Fibroblast of skin of abdomen (primary cell): ENCODE data around the gene ZNF519.
"Not testable (repeated sequence)": the region's sequence is repeated elsewhere in the genome, so short reads cannot be mapped to it uniquely, and the experiment has no call there.

Source experiments
- DNase-seq: peaks from one replicate; pipeline ENCODE4 v3.0.0-alpha.2; 2013

ZNF519 gene

DNA sequence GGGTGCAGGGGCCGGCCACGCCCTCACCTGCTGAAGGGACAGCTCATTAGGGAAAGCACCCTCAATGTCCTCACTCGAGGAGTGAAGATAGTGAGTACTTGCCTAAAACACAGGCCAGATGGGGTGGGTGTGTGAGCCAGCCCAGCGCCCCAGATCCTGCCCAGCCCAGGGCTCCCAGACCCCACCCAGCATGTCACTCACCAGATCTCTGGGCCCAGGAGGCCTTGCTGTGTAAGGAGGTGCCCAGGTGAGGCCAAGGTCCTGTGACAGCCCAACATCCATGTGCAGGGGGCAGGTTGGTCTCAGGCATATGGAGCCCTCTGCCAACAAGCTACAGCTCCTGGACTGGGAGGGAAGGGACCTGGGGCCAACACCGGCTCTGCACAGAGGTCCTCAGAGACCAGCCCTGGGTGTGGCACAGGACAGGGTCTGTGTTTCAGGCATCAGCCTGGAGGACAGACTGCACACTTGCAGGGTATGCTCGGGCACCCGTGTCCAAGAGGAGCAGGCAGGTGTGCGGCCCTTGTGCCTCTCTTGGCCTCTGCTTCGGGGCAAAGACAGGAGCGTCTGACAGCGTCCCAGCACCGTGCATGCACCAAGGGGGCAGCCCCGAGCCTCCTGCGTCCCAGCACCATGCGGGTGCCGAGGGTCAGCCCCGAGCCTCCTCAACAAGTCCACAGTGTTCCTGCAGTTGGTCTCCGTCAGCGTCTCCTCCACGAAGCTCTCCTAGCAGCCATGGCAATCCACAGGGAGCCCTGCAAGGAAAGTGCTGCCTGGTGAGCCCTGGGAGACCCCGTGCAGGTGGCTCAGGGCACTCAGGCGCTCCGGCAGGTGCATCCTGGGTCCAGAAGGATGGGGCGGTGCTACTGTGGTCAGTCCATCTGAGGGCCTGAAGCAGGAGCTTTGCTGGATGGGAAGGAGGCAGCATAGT is 16.0 kb upstream of the ZNF519 start:
- DNase-seq = not testable (repeated sequence)

DNA sequence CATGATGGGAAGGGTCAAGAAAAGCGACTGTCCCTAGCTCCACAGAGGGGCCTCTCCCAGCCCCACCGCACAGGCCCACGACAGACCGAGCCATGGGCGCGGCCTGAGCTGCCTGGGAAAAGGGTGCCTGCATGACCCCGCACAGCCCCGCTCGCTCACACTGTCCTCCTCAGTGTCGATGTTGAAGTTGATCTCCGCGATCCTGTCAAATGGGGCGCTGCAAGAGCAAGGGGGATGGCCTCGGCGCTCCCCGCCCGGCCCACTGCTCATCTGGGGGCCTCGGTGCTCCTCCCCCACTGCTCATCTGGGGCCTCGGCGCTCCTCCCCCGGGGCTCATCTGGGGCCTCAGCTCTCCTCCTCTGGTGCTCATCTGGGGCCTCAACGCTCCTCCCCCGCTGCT is 14.5 kb upstream of the ZNF519 start:
- not testable (repeated sequence) for DNase-seq

DNA sequence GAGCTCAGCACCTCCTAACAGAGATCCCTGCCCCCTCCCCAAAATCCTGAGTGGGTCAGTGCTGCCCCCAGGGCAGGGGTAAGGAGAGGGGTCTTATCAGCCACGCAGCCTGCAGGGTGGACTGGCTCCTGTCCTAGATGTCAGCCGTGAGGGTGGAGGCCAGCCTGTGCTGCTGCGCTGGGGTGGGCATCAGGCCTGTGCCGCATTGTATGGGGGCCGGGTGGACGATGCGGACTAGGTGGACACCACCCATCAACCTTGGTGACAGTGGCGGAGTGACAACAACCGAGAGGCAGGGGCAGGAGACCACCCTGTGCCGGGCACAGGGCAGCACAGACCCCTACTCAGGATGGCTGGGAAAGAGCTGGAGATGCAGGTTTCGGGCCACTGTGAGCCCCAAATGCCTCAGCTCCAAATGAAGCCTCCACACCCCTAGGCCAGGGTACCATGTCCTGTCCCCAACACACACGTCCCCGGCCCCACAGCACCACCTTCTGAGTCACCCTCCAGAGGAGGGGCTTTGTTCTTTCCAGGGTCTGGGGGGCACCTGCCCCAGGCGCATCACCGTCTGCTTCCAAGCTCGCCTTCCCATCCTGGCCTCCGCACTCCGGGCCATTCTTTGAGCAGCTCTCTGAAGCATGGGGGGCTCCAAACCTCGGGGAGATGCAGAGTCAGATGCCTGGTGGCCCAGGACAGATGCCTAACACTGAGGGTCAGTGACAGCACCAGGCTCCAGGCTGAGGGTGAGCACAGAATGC is 13.5 kb upstream of the ZNF519 start:
- DNase-seq = not testable (repeated sequence)

DNA sequence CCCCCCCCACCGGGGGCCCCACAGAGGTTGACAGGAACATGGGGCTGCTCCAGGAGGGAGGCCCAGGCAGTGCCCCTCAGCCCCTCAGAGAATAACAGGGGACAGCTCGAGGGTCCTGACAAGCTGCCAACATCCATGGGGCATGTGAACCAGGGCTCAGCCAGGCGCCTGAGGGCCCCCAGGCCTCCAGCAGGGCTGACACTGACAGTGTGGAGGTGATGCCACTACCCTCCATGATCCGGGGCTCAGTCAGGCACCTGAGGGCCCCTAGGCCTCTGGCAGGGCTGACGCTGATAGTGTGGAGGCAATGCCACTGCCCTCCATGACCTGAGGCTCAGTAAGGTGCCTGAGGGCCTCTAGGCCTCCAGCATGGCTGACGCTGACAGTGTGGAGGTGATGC is 12.8 kb upstream of the ZNF519 start:
- not testable (repeated sequence) for DNase-seq

DNA sequence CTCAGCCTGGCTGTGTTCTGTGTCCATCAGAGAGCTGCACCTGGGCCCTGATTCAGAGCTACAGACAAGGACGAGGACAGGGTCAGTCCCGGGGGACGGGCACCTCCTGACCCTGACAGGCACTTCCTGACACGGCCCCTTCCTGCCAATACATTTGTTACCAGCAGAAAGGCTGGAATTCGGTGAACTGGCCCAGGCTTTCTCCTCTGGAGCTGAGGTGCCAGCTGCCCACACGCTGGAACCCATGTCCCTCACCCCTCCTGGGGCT is 12.3 kb upstream of the ZNF519 start:
- DNase-seq = no peak

DNA sequence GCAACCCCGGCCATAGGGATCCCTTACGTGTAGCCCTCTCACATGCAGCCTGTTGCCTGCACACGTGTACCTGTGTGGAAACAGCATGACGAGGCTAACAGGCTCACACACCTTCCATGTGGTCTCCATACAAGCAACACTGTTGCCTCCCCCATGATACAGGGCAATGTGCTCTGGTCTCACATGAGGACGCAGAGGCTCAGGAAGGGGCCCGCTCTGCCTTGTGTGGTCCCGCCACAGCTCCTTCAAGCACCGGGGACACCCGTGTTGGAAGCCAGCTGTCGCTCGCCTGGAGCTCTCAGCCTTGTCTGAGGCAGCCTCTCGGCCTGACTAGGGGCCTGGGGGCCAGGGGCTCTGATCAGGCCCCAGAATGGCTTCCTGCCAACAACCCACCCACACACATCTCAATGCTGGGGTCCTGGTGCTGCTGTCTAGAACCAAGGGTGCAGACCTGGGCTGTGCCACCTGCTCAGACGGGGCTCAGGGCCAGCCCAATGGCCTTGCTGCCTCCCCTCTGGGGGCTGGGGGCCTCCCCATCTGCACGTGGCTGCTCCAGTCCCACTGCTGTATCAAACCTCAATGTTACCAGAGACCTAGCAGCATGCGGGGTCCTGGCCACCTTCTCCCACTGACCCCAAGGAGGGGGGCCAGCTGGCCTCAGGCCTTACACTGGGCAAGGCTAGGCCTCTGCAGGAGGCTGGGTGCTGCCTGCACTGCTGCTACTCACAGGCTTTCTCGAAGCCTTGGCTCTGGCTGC is 11.8 kb upstream of the ZNF519 start:
- DNase-seq = not testable (repeated sequence)

DNA sequence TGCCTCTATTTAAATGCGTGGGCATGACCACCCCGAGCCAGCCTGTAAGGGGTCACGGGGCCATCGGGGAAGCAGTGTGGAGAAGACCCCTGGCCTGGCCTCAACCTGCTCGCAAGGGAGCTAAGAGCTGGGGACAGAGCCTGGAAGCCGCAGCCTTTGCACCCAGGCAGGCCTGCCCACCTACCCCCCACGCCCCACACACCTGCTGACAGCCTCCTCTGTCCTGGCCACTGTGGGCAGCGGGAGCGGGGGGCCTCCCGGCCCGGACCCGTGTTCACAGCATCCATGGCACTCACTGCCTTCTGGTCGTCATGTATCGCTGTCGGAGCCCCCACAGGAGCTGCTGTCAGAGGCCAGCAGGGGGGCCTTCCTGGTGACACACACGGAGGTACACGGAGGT is 11.2 kb upstream of the ZNF519 start:
- not testable (repeated sequence) for DNase-seq

DNA sequence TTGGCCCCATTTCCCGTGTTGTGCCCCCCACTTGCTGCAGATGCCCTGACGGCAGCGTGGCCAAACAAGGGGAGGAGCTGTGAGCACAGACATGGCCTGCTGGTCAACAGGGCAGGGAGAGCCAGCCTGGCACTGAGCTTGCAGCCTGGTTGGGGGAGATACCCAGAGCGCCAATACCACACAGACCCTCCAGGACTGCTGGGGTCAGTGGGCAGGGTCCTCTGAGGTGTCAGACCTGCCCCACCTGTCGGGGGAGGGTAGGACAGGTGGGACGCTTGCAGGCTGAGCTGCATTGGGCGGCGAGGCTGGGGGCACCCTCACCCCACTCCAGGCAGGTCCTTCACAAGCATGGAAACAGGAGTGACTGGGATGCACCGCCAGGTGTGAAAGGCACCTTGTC is 9.9 kb upstream of the ZNF519 start:
- not testable (repeated sequence) for DNase-seq

DNA sequence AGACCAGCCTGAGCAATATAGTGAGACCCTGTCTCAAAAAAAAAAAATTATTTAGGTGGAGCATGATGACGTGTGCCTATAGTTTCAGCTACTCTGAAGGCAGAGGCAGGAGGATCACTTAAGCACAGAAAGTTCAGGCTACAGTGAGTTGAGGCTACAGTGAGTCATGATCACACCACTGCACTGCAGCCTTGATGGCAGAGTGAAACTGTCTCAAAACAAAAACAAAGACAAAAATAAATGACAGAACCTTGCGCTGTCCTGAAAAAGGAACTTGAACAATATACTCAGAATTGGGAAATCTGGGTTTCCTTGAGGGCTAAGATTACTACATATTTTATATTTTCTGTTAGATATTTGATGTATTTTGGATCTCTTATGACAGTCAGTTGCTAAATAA is 7.3 kb upstream of the ZNF519 start:
- not testable (repeated sequence) for DNase-seq

DNA sequence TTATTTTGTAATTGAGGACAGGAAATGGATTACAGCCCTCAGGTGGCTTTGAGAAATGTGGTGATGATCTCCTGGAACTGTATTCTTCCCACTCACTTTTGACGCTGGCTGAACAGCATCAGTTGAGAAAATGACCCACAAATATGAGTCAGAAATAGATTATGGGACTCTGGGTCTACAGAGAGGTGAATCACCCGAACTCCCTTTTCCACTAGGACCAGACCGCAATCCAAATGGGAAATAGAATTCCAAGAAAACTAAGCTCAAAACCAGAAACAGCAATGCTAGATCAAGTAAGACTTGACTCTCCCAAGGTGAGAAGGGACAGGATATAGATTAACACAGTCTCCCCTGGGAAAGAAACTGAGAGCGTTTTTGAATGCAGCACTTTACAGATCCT is 5.7 kb upstream of the ZNF519 start:
- DNase-seq = not testable (repeated sequence)

DNA sequence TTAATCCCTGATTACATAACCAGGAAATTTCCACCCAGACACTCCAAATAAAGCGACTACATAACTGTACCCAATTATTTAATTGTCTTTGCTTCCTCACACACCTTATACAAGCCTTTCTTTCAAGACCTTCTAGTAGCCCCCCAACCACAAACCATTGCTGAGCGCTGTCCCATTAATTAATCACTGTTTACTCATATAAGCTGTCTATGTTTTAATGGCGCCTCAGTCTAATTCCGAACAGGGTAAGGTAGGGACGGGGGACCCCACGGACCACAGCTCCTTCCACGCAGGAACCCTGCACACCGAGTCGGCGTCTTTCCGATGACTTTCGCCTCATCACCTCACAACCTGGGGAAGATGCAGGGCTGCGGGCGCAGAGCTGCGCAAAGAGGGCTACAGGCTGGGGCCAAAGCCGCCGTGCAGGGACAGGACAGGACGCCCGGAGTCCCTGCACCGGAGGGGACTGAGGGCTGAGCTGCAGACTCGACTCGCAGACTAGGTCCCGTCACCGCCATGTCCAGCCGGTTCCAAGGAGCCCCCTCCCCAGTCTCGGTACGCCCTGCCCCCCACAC is 452 bp downstream of the ZNF519 start:
- not testable (repeated sequence) for DNase-seq

DNA sequence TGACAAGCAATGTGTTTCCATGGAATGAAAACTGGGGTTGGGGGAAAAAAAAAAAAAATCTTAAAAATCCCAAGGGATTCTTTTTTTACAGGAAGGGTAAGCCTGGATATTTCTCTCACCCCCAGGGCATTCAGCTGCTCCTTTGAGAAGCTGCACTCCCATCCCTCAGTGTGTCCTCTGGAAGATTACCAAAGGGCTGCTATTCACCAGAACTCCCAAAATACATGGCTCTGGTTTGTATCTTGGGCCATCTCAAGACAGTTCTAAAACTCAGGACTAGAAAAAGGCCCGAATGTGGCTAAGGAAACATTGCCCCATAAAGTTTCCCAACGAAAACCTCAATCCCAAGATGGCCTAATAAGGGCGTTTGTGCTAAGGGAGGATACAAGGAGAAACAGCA is 1.4 kb downstream of the ZNF519 start:
- not testable (repeated sequence) for DNase-seq

DNA sequence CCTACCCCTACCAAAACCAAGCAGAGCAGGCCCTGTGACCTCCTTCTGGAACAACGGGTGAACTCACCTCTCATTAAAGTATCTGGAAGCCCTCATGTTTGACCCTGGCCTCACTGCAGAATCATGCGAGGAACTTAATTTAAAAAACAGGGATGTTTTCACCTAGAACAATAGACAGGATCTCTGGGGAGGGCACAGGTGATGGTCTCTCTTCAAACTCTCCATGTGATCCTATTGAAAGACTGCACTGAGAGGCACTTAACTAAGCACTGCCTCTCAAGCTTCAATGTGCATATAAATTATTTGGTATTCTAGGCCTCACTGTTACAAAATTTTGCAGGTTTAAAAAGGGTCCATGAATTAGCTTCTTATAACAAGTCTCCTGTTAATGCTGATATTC is 7.5 kb downstream of the ZNF519 start:
- no peak for DNase-seq

DNA sequence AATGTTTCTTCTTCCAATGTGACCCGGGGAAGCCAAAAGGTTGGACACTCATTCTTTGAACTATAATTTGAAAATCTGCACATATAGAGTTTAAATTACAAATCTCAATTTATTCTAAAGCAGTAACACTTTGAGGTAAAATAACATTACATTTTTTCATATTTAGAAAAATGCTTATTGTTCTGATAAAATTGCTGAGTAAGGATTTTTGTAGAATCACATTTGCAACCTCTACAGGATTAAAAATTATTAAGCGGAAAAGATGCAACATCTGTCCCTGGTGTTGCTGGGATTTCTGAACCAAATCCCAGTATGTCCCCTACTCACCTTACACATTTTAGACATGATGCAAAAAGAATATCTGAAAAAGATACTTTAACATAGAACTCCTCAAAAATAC is 10.1 kb downstream of the ZNF519 start:
- DNase-seq = no peak

DNA sequence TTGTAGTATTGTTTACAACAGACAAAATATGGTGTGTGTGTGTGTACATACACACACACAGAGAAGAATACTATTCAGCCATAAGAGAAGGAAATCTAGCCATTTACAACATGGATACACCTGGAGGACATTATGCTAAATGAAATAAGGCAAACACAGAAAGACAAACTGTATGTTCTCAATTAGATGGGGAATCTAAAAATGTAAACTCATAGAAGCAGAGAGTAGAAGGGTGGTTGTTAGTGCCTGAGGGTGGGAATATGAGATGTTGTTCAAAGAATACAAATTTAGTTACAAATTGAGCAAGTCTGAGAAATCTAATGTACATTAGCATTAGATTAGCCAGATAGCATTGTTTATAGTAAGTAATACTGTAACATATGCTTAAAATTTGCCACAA is 11.3 kb downstream of the ZNF519 start:
- DNase-seq = no peak

DNA sequence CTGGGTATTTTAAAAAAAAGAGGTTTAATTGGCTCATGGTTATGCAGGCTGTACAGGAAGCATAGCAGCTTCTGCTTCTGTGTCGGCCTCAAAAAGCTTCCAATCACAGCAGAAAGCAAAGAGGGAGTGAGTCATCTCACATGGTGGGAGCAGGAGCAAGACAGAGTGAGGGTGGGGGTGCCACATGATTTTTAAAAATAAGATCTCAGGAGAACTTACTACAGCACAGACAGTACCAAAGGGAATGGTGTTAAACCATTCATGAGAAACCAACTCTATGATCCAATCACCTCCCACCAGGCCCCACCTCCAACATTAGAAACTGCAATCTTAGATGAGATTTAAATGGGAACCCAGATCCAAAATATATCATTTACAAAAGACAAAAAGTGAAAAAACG is 14.6 kb downstream of the ZNF519 start:
- no peak for DNase-seq

DNA sequence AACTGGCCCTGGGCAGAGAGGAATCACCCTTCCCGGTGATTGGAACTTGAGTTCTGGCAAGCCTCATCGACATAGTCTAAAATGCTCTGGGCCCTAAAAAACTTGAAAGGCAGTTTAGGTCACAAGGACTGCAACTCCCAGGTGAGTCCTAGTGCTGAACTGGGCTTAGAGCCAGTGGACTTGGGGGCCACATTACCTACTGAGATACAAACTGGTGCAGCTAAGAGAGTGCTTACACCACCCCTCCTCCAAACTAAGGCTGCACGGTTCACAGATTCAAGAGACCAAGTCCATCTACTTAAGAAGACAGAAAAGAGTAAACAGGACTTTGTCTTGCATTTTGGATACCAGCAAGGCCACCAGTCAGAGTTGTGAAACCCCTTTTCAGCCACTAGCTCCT is 25.3 kb downstream of the ZNF519 start:
- no peak for DNase-seq

DNA sequence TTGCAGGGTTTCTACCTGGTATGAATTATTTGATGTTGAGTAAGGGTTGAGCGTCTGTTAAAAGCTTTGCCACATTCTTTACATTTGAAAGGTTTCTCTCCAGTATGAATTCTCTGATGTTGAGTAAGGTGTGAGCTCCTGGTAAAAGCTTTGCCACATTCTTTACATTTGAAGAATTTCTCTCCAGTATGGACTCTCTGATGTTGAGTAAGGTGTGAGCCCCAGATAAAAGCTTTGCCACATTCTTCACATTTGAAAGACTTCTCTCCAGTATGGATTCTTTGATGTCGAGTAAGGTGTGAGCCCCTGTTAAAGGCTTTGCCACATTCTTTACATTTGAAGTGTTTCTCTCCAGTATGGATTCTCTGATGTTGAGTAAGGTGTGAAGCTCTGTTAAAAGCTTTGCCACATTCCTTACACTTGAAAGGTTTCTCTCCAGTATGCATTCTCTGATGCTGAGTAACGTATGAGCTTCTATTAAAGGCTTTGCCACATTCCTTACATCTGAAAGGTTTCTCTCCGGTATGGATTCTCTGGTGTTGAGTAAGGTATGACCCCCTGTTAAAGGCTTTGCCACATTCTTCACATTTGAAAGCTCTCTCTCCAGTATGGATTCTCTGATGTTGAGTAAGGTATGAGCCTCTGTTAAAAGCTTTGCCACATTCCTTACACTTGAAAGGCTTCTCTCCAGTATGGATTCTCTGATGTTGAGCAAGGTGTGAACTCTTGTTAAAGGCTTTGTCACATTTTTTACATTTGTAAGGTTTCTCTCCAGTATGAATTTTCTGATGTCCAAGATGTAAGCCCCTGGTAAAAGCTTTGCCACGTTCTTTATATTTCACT is 27.1 kb downstream of the ZNF519 start:
- DNase-seq = no peak

DNA sequence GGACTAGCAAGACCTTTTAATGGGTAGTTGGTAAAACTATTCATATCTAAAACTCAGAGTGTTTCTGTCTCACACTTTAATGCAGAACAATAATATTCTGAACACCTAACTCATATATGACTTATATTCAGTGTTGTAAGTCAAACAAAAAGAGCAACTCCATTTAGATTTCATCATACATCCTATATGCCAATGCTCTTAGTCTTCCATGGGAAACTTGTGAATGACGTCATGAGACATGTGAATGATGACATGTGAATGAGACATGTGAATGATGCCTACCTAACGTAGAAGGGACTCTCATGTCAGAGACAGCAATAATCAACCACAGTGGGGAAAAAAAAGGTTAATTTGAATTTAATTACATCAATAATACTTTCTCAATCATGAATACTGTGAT is 28.0 kb downstream of the ZNF519 start:
- no peak for DNase-seq

DNA sequence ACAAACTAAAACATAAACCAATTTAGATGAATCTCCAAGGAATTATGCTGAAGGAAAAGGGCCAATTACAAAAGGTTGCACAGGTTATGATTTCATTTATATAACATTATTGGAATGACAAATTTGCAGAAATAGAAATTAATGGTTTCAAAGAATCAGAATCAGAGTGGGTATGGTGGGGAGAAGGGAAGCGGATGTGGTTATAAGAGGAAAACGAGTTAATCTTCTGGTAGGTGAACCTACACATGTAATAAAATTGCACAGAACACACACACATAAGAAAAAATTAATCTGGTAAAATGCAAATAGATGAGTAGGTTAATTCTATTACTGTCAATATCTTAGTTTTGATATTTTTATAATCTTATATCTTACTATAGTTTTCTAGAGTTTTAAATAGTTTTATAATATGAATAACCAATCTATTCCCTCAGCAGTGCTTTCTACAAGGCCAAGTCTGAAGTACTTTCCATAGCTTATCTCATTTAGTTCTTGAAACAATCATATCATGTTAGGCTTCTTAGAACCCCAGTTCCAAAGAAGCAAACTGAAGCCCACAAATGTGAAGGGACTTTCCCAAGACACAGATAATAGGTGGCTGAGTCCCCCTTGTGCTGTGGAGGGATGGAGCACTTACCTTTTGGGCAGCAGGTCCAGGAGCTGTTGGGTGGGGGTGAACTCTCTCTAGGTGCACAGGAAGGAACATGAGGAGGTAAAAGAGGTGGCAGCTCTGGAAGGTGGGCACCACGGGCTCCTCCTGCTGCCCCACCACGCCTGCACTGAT is 31.5 kb downstream of the ZNF519 start:
- DNase-seq = no peak

DNA sequence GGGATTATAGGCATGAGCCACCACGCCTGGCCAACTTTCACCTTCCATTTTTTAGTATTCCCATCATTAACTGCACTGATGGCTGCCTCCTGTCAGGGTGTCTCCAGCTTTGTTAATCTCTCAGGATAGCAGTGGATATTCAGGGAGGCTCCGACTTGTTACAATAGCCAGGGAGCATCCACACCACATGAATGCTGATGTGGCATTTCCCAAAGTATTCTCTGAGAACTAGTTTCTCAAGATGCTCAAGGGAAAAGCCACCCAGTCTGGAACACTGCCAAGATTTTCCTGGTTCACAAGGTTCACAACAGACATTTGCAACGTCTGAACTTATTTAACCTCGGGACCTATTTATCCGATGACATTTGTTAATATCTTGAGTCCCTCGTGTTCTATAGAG is 33.8 kb downstream of the ZNF519 start:
- DNase-seq = no peak
